GM20000 (cell line): ENCODE measurements around the gene JPT1.

ENCODE experiments used
- DNase-seq: peaks from one replicate; pipeline ENCODE4 v3.0.0; 2012; ENCODE audit warnings: low spot score
- TF ChIP-seq, protein P1 (sequence below): IDR thresholded peaks from 2 replicates; pipeline ENCODE4 v1.5.1; 2012; ENCODE audit warnings: mild to moderate bottlenecking, control low read depth; ENCODE audit errors: extremely low read depth, missing control alignments

Gene JPT1

DNA sequence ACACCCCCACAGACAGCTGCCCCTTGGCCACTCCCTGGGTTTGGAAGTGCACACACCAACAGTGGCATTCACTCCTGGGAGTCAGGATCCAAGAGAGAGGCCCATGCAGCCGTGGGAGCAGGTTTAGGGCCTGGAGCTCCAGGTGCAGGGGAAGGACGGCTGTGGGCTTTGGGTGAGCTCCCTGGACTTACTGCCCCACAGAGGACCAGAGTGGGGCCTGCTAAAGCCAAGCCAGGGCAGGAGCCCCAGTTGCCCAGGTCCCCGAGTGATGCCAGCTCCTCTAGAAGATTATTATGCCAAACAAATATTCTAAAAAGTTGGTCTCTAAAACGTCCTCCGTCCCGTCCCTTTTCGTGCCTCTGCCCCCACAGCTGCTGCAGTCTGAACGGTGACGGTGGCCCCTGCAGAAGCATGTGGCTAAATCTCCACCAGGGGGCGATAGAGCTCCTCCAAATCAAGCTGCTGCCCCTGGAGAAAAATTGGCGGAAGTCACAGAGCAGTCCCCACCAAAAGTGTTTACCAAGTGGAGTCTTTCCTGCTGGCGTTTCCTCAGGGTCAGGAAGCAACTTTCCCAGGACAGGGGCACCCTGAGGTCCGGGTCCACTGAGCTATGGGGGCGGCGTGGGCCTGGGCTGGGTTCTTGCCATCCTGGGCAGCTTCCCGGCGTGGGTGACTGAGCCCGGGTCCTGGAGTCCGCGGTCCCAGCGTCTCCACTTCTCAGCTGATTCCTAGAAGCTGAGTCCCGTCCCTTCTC is 40.3 kb downstream of the JPT1 start:
- DNase-seq = peak; percentile 86
- TF ChIP-seq, protein P1, sequence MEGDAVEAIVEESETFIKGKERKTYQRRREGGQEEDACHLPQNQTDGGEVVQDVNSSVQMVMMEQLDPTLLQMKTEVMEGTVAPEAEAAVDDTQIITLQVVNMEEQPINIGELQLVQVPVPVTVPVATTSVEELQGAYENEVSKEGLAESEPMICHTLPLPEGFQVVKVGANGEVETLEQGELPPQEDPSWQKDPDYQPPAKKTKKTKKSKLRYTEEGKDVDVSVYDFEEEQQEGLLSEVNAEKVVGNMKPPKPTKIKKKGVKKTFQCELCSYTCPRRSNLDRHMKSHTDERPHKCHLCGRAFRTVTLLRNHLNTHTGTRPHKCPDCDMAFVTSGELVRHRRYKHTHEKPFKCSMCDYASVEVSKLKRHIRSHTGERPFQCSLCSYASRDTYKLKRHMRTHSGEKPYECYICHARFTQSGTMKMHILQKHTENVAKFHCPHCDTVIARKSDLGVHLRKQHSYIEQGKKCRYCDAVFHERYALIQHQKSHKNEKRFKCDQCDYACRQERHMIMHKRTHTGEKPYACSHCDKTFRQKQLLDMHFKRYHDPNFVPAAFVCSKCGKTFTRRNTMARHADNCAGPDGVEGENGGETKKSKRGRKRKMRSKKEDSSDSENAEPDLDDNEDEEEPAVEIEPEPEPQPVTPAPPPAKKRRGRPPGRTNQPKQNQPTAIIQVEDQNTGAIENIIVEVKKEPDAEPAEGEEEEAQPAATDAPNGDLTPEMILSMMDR = peak; percentile 83

GRCh38 chr17:75111777-75112335 is 42.5 kb downstream of the JPT1 start:
- TF ChIP-seq, protein P1 = no peak
- DNase-seq = no peak

GRCh38 chr17:75110234-75110937 is 43.9 kb downstream of the JPT1 start:
- no peak for DNase-seq
- TF ChIP-seq, protein P1 = no peak

DNA sequence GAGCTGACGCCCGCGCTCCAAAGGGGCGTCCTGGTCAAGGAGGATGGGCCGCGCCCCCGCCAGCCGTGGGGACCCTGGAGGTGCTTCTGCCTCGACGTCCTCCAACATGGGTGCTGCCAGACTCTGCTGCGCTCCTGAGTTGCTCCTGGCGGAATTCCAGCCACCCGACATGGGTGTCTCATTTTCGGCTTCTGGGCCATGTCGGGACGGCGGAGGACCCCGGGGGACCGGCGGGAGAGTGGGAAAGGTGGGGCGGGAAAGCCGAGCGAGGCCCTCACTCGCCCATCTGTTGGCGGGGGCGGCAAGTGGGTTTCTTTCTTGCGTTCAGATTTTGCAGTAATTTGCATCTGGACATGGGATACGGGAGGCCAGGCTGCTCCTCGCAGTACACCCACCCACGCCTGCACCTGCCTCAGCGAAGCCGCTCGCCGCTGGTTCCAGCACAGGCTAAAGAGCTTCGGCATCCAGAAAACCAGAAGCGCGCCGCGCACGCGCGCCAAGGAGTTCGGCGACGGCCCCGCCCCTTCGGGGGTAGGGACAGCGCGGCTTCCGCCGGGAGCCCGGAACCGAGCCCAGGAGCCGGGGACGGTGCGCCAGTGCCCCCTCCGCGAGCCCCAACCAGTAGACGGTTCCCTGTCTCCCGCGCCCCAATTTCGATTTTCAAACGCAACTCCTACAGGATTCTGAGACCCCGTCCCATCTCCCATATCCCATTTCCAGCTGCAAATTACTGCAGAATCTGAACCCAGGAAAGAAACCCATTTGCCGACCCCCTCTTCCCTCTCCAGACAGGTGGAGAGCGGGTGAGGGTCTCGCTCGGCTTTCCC is 44.7 kb downstream of the JPT1 start, which contains the start of gene ARMC7:
Gene ARMC7, plus strand, starts transcription at position 563 of the 827 bp plus-strand sequence. CDS start 320 bp downstream, outside the sequence.
- TF ChIP-seq, protein P1 = no peak
- DNase-seq = peak; percentile 95

DNA sequence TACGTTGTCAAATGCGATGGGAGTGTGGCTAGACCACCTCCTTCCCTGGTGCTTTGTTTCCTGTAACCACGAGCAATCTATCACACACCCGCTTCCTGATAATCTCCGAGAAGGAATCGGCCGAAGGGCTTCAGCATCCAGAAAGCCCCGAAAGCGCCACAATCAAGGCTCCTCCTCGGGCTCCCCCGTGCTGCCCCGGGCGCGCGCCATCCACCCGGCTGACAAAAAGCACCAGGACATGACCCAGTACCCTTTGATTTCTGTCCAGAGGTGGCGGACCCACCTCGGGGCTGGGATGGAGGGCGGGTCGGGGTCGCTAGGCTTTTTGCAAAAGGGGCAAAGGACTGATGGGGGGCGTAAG is 45.3 kb downstream of the JPT1 start:
- no peak for DNase-seq
- TF ChIP-seq, protein P1 = no peak

- TF ChIP-seq, protein P1 = no peak
These were observed 46.1 kb downstream of the JPT1 start for GRCh38 chr17:75108193-75108592.

More at GRCh38 chr17:75108193-75108592, 46.1 kb downstream of the JPT1 start:
- no peak for DNase-seq
